Lower leg skin (tissue), 3 donors: ENCODE results near the gene CLEC2D.
"Not testable (repeated sequence)": the region's sequence is repeated elsewhere in the genome, so short reads cannot be mapped to it uniquely, and the experiment has no call there.

Experiments used
- CTCF ChIP-seq, 3 donors: fragments of 450-650 bp; IDR thresholded peaks; one replicate each; pipeline ENCODE4 v1.5.1; 2016; ENCODE audit warnings: antibody characterized with exemption in 3 of 3, mild to moderate bottlenecking in 3 of 3, moderate library complexity in 2 of 3
- POLR2A ChIP-seq, 2 donors: fragments of 450-650 bp; IDR thresholded peaks; one replicate each; pipeline ENCODE4 v1.6.1; 2016 to 2017; ENCODE audit warnings: antibody characterized with exemption in 2 of 2, mild to moderate bottlenecking in 1 of 2, moderate library complexity in 1 of 2

- TF ChIP-seq CTCF, POLR2A (IDR thresholded peaks at IDR 0.05): not testable (repeated sequence)
Observed at GRCh38 chr12:9685366-9685765, 15.9 kb downstream of the CLEC2D start.
